T follicular helper cell (primary cell): ENCODE data around the gene PM20D1.
"Not testable (repeated sequence)": the region's sequence is repeated elsewhere in the genome, so short reads cannot be mapped to it uniquely, and the experiment has no call there.

Experiments used
- DNase-seq: peaks from one replicate; pipeline ENCODE4 v3.0.0-alpha.2; 2020; ENCODE audit warnings: low read depth
- total RNA-seq, 2 experiments: gene quantifications; one replicate each; lab custom pipeline; 2026; lab: John Stamatoyannopoulos, UW

Gene PM20D1, protein sequence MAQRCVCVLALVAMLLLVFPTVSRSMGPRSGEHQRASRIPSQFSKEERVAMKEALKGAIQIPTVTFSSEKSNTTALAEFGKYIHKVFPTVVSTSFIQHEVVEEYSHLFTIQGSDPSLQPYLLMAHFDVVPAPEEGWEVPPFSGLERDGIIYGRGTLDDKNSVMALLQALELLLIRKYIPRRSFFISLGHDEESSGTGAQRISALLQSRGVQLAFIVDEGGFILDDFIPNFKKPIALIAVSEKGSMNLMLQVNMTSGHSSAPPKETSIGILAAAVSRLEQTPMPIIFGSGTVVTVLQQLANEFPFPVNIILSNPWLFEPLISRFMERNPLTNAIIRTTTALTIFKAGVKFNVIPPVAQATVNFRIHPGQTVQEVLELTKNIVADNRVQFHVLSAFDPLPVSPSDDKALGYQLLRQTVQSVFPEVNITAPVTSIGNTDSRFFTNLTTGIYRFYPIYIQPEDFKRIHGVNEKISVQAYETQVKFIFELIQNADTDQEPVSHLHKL
- total RNA-seq = 0.26 to 0.90 reads per million in 2 experiments

DNA sequence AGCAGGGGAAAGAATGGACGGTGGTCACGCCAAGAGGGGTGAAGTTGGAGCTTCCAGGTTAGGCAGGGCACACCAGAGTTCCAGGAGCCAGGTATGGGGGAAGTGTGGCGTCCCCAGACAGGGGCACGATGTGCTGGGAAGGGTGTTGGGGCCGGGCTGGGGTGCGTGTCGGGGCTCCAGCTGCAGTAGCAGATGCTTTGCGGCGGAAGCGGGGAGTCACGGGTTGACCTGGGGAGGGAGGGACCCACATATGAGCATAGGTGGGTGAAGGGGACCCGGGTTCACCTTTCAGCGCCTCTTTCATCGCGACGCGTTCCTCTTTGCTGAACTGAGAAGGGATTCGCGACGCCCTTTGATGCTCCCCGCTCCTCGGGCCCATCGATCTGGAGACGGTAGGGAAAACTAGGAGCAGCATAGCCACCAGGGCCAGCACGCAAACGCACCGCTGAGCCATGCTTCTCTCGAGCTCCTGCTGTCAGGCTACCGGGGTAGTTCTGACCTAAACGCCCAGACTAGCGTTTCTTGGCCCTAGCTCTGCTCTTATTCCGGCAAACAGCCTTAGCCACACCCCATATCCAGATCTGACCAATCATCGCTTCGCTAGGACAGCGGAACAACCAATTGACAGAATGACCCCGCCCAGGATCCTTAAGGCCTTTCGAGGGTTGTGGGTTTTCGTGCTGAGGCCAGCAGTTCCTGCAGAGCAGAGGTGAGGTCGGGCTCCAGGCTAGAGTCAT, at the start of gene PM20D1:
Gene PM20D1, minus strand, starts transcription at position 514 of the 737 bp plus-strand sequence. Its CDS starts 60 bp downstream, at position 454.
- peak; percentile 62 for DNase-seq

DNA sequence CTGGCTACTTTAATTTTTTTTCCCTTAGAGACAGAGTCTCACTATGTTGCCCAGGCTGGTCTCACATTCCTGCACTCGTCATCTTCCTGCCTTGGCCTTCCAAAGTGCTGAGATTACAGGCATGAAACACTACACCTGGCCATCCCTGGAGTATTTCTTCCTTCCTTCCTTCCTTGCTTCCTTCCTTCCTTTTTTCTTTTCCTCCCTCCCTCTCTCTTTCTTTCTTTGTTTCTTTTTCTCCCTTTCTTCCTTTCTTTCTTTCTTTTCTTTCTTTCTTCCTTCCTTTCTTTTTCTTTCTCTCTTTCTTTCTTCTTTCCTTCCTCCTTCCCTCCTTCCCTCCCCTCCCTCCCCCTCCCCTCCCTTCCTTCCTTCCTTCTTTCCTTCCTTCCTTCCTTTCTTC, 46.4 kb upstream of the PM20D1 start:
- no peak for DNase-seq

DNA sequence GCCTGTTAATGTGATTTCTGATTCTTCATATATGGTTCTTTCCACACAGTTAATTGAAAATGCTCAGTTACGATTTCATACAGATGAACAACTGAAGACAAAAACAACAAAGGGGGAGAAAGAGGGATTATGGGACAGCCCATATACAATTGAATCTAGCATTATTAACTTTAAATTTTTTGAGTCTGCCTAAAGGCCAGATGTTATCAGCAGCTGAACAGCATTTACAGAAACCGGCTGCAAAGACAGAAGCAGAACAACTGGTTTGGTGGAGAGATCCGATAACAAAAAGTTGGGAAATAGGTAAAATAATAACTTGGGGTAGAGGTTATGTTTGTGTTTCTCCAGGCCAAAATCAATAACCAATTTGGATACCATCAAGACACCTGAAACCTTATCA, 44.2 kb upstream of the PM20D1 start:
- DNase-seq = not testable (repeated sequence)

- not testable (repeated sequence) for DNase-seq
These were observed 42.2 kb upstream of the PM20D1 start for GRCh38 chr1:205892175-205892574.

DNA sequence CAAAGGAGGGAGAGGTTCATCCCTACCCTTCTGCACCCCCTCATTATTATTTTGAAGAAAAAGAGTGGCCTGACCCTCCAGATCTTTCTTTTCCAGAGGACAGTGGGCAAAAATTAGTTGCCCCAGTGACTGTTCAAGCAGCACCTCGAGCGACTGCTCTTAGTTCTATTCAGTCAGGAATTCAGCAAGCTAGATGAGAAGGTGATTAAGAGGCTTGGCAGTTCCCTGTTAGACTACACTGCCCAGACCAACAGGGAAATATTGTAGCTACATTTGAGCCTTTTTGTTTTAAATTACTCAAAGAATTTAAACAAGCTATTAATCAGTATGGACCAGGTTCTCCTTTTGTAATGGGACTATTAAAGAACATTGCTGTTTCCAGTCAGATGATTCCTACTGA, 41.5 kb upstream of the PM20D1 start:
- not testable (repeated sequence) for DNase-seq

DNA sequence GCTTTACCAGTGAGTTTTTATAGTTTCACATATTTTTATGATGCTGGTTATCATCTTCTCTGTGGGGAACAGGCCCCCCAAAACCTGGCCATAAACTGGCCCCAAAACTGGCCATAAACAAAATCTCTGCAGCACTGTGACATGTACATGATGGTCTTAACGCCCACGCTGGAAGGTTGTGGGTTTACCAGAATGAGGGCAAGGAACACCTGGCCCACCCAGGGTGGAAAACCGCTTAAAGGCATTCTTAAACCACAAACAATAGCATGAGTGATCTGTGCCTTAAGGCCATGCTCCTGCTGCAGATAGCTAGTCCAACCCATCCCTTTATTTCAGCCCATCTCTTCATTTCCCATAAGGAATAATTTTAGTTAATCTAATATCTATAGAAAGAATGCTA, 40.7 kb upstream of the PM20D1 start:
- not testable (repeated sequence) for DNase-seq

DNA sequence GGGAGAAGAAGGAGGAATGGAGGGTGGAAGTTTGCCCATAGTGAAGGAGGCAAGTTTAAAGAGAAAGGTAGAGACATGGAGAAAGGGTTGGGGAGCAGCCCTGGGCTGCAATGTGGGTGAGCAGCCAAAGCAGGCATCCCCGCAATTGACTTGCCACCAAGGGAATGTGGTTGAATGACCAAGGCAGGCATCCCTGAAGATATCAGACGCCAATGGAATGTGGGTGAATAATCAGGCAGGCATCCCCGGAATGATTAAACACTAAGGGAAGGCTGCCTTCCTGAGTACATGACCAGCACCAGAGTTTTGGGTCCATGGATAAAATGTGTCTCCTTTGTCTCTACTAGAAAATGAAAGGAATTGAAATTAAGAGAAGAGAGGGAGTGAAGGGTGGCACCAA, 39.8 kb upstream of the PM20D1 start:
- DNase-seq = not testable (repeated sequence)

DNA sequence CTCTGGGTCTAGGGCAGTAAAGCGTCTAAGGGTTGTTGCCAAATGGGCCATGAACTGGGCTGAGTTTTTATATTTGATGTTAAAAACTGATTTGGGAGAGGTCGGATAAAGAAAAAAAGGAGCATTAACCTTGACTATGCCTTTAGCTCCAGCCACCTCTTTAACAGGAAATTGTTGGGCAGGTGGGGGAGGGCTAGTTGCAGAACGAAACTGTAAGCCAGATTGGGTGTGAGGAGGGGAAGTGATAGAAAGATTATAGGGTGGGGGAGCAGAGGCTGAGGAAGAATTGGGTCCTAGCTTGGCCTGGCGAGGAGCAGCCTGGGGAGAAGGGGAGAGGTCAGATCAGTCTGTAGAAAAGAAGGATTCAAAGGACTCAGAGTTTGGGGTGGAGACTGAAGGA, 39.1 kb upstream of the PM20D1 start:
- DNase-seq = not testable (repeated sequence)

GRCh38 chr1:205883792-205884191, 33.9 kb upstream of the PM20D1 start:
- DNase-seq = no peak

- no peak for DNase-seq
These were observed 31.0 kb upstream of the PM20D1 start for GRCh38 chr1:205880923-205881322.

DNA sequence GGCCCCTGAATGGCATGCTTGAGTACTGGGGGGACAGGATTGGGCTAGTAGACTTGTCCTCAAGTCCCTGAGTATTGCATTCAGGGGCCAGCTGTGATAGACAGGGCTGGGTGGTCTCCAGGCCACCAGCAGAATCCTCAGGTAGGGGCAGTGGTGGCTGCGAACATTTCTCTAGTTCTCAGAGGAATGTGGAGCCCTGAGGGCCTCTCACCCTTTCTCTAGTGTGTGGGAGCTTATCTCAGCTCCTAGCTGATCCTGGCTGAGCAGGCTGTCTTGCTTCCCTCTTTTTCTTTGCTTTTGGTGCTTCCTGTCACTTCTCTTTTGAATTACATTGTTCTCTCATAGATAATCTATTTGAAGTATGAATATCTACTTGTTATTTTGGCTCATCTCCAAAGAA, 30.0 kb upstream of the PM20D1 start:
- no peak for DNase-seq

GRCh38 chr1:205878026-205878425, 28.1 kb upstream of the PM20D1 start:
- no peak for DNase-seq

GRCh38 chr1:205873148-205873547, 23.2 kb upstream of the PM20D1 start:
- not testable (repeated sequence) for DNase-seq

GRCh38 chr1:205870236-205870635, 20.3 kb upstream of the PM20D1 start:
- no peak for DNase-seq

GRCh38 chr1:205861540-205861939, 11.6 kb upstream of the PM20D1 start:
- DNase-seq = no peak

GRCh38 chr1:205858141-205858961, 8.4 kb upstream of the PM20D1 start:
- DNase-seq = no peak

- not testable (repeated sequence) for DNase-seq
These were observed 7.6 kb upstream of the PM20D1 start for GRCh38 chr1:205857501-205857900.

GRCh38 chr1:205856433-205856832, 6.5 kb upstream of the PM20D1 start:
- DNase-seq = no peak

DNA sequence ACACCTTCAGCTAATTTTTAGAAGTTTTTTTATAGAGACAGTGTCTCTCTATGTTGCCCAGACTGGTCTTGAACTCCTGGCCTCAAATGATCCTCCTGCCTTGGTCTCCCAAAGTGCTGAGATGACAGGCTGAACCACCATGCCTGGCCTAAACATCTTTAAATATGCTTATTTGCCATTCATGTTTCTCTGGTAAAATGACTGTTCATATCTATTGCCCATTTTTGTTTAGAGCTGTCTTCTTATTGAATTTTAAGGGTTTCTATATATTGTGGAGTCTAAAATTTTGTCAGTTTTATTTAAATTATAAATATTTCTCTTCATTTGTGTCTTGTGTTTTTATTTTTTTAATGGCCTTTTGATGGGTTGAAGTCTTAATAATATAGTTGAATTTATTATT, 3.0 kb upstream of the PM20D1 start:
- no peak for DNase-seq

- no peak for DNase-seq
These were observed 2.1 kb upstream of the PM20D1 start for GRCh38 chr1:205851993-205852392.

GRCh38 chr1:205843036-205843859, 6.7 kb downstream of the PM20D1 start:
- no peak for DNase-seq
